MCF 10A (cell line): ENCODE data around the gene IRAK2. TPM values are rescaled to one million over a fixed set of nuclear protein-coding genes. Genes with fewer than 3 reads are reported as not detected.

Experiments used
- BruUV-seq: library from RNA; stranded (reverse); fragments of 400-500 nt; replicated peaks from 2 replicates; lab custom pipeline; 2021; lab: Mats Ljungman, UMichigan
- CTCF ChIA-PET: fragments of 300-600 bp; sonication (Branson Sonifier 250); formaldehyde crosslinking; extraction: SDS; loops from one replicate; lab custom pipeline; 2021; ENCODE audit warnings: antibody characterized with exemption, inconsistent platforms; lab: Yijun Ruan, JAX
- POLR2A ChIA-PET: fragments of 300-600, 350-650 bp; sonication (Branson Sonifier 250); formaldehyde crosslinking; extraction: SDS; loops from one replicate; lab custom pipeline; 2020; ENCODE audit warnings: antibody characterized with exemption, inconsistent platforms; lab: Yijun Ruan, JAX
- DNase-seq: peaks from one replicate; pipeline ENCODE4 v3.0.0-alpha.2; 2018; ENCODE audit not compliant: unreplicated experiment
- H3K27ac Mint-ChIP-seq: one replicate; pipeline ENCODE4 v1.8.0; 2022; ENCODE audit warnings: mild to moderate bottlenecking, low read depth, mixed read lengths; ENCODE audit not compliant: unreplicated experiment
- H3K27me3 Mint-ChIP-seq: one replicate; pipeline ENCODE4 v1.8.0; 2022; ENCODE audit warnings: mixed read lengths; ENCODE audit not compliant: insufficient read depth, unreplicated experiment
- H3K36me3 Mint-ChIP-seq: one replicate; pipeline ENCODE4 v1.8.0; 2022; ENCODE audit warnings: mild to moderate bottlenecking, moderate library complexity, mixed read lengths; ENCODE audit not compliant: insufficient read depth, unreplicated experiment
- H3K4me1 Mint-ChIP-seq: one replicate; pipeline ENCODE4 v1.8.0; 2022; ENCODE audit warnings: mixed read lengths; ENCODE audit not compliant: insufficient read depth, unreplicated experiment
- H3K4me3 Mint-ChIP-seq: one replicate; pipeline ENCODE4 v1.8.0; 2022; ENCODE audit warnings: mild to moderate bottlenecking, moderate library complexity, mixed read lengths; ENCODE audit not compliant: unreplicated experiment
- H3K9me3 Mint-ChIP-seq: one replicate; pipeline ENCODE4 v1.8.0; 2022; ENCODE audit warnings: mixed read lengths; ENCODE audit not compliant: unreplicated experiment
- intact Hi-C: fragments of 100-400 bp; cut with micrococcal nuclease; formaldehyde crosslinking; loops from 2 replicates; pipeline ENCODE4 v1.14.1; 2022
- total RNA-seq: library from RNA; stranded (reverse); gene quantifications from 2 replicates; pipeline ENCODE4 v1.2.3, GENCODE V29; 2022
- TF ChIP-seq, protein P1 (sequence below): fragments of 200-600 bp; IDR thresholded peaks from one replicate; pipeline ENCODE4 v1.8.0; 2022; ENCODE audit warnings: antibody characterized with exemption, mild to moderate bottlenecking; ENCODE audit not compliant: unreplicated experiment

Gene IRAK2
- total RNA-seq, 1 experiment from 2014 or later: 6.0 TPM

DNA sequence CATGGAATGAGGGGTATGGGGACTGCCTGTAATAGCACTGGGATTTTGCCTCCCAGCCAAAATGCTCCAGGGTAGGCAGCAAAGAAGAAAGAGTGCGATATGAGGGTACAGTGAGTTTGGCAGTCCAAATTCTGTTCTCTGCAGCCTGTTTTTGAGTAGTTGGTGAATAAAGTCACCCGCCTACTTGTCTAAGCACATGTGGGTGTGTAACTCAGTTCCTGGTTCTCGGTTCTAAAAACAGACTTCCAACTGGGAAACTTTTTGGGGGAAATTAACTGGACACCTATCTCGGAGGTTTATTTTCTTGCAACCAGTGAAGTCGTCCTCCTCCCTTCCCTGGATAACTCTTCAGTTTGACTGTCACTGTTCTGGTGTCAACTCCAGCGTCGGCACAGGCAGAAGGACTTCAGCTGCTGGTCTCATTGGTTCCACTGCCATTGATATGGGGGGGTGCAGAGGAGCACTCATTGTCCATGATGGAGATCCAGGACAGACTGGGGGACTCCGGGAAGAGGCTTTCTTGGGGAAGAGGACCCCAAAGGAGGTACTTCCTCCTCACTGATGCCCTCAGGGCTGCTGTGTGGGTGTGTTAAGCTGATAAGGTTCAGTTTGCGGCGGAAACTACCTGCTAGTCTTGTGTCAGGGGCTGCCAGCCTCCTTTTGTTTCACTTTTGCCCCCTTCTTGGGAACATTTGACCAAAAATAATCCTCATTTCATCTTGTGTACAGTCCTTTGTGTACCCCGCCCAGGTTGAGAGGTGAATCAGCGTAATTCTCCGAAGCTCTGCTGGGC is 114.9 kb downstream of the IRAK2 start:
- BruUV-seq: TSS peak; percentile 29
- CTCF ChIA-PET: interaction anchor here (0.9 to 1.2 kb wide), 2 partner anchors 347 to 488 kb away, joined by 3 read pairs; no protein-coding TSS in a partner anchor
- no peak for DNase-seq
- Mint-ChIP-seq H3K9me3 (no peaks in the 10 kb centered on the region), H3K27me3 (no peaks in the 10 kb centered on the region), H3K36me3 (peaks cover 72% of the 10 kb centered on the region), H3K4me3 (no peak overlapping the region), H3K4me1 (no peaks in the 10 kb centered on the region), H3K27ac (no peak overlapping the region)
- intact Hi-C loops: loop anchor here (10.0 kb wide), 1 partner anchor 435 kb away; the partner anchor contains the start of gene RPUSD3
- TF ChIP-seq, protein P1, sequence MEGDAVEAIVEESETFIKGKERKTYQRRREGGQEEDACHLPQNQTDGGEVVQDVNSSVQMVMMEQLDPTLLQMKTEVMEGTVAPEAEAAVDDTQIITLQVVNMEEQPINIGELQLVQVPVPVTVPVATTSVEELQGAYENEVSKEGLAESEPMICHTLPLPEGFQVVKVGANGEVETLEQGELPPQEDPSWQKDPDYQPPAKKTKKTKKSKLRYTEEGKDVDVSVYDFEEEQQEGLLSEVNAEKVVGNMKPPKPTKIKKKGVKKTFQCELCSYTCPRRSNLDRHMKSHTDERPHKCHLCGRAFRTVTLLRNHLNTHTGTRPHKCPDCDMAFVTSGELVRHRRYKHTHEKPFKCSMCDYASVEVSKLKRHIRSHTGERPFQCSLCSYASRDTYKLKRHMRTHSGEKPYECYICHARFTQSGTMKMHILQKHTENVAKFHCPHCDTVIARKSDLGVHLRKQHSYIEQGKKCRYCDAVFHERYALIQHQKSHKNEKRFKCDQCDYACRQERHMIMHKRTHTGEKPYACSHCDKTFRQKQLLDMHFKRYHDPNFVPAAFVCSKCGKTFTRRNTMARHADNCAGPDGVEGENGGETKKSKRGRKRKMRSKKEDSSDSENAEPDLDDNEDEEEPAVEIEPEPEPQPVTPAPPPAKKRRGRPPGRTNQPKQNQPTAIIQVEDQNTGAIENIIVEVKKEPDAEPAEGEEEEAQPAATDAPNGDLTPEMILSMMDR: no peak
- POLR2A ChIA-PET: no interaction called here

DNA sequence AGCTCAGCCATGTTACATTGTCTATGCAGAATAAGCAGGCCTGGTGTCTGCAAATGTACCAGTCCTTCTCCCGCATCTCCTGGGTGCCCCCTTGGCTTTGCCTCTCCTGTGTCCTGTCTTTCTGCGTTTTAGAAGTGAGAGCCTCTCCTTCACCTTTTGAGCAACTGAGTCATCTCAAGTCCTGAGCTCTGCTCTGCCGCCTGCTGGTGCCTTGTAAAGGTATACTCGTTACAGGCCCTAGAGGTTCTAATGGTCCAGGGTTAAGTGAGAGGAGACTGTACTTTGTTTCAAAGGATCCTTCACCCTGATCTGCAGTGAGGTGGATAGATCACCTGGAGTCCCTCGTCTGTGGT is 115.4 kb downstream of the IRAK2 start:
- BruUV-seq: no TSS peak
- no peaks in the 10 kb centered on the region for H3K9me3 Mint-ChIP-seq
- TF ChIP-seq, protein P1: no peak
- POLR2A ChIA-PET: interaction anchor here (0.9 kb wide), 1 partner anchor 32 kb away, joined by 3 read pairs; the partner anchor contains the start of gene TATDN2
- H3K4me1 Mint-ChIP-seq: no peaks in the 10 kb centered on the region
- no peak for DNase-seq
- peaks cover 76% of the 10 kb centered on the region for H3K36me3 Mint-ChIP-seq
- CTCF ChIA-PET: interaction anchor here (0.9 to 1.2 kb wide), 2 partner anchors 347 to 489 kb away, joined by 3 read pairs; no protein-coding TSS in a partner anchor
- H3K27me3 Mint-ChIP-seq: no peaks in the 10 kb centered on the region
- no peak overlapping the region for H3K4me3 Mint-ChIP-seq
- no peak overlapping the region for H3K27ac Mint-ChIP-seq
- intact Hi-C loops: loop anchor here (10.0 kb wide), 1 partner anchor 435 kb away; the partner anchor contains the start of gene RPUSD3

DNA sequence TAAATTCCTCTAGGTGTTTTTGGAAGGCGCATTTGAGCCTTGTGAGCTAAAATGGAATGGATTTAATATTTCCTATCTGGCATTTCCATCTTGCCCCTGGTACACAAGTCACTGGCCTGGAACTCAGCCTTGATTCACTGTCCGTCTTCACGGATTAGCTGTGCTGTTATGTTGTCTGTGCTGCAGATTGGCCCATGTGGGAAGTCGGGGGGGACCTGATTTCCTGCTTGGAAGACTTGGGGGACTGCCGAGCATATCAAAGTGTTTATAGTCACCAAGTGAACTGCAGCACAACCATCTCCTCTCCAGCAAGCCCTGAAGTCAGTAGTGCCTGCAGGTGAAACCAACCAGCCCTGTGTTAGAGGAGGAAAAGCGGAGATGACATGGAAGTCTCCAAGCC is 115.9 kb downstream of the IRAK2 start:
- DNase-seq: no peak
- Mint-ChIP-seq H3K9me3 (no peaks in the 10 kb centered on the region), H3K27me3 (no peaks in the 10 kb centered on the region), H3K27ac (no peak overlapping the region), H3K4me3 (no peak overlapping the region), H3K36me3 (peaks cover 74% of the 10 kb centered on the region), H3K4me1 (no peaks in the 10 kb centered on the region)
- intact Hi-C loops: loop anchor here (10.0 kb wide), 1 partner anchor 436 kb away; the partner anchor contains the start of gene RPUSD3
- TF ChIP-seq, protein P1: no peak
- ChIA-PET POLR2A (interaction anchor here (0.6 to 0.9 kb wide), 2 partner anchors 32 to 418 kb away, joined by 3 read pairs; partner anchors contain the start of gene TATDN2), CTCF (interaction anchor here (0.7 to 0.9 kb wide), 2 partner anchors 28 to 489 kb away, joined by 3 to 4 read pairs; no protein-coding TSS in a partner anchor)
- BruUV-seq: no TSS peak

DNA sequence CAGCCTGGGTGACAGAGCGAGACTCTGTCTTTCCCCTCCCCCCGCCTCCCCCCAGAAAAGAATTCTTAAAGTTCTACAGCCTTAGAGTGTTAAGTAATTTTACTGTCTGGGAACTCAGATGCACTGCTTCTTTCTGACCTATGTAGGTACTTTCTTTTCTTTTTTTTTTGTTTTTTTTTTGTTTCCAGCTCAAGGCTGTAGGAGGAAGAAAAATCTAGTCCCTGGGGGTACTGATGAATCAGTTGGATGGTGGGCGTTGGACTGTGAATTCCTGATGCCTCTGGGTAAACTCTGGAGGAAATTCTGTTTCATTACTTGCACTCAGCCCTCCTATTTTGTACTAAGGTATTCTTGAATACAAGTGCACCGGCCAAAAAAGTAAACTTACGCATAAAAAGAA is 117.2 kb downstream of the IRAK2 start:
- Mint-ChIP-seq H3K27ac (no peak overlapping the region), H3K36me3 (peaks cover 73% of the 10 kb centered on the region)

More for the DNA sequence above, 117.2 kb downstream of the IRAK2 start:
- intact Hi-C loops: loop anchor here (10.0 kb wide), 1 partner anchor 437 kb away; the partner anchor contains the start of gene RPUSD3
- H3K27me3 Mint-ChIP-seq: no peaks in the 10 kb centered on the region
- BruUV-seq: no TSS peak
- H3K9me3 Mint-ChIP-seq: no peaks in the 10 kb centered on the region
- TF ChIP-seq, protein P1: no peak
- no peak for DNase-seq
- ChIA-PET POLR2A (interaction anchor here (0.6 kb wide), 1 partner anchor 22 kb away, joined by 7 read pairs; no protein-coding TSS in a partner anchor), CTCF (interaction anchor here (0.6 to 0.7 kb wide), 3 partner anchors 90 to 922 kb away, joined by 3 read pairs; no protein-coding TSS in a partner anchor)
- no peak overlapping the region for H3K4me3 Mint-ChIP-seq
- no peaks in the 10 kb centered on the region for H3K4me1 Mint-ChIP-seq
